HCT116 (cell line): Measurements from ENCODE around the gene S1PR3. TPM values are rescaled to one million over a fixed set of nuclear protein-coding genes. Genes with fewer than 3 reads are reported as not detected.

Experiments used
- ATAC-seq: fragments of 200-7000 bp; cut with Tn5 transposase; 2 replicates; pipeline ENCODE4 v1.9.1; 2020; ENCODE audit warnings: mild to moderate bottlenecking, moderate library complexity
- BruUV-seq: library from RNA; stranded (reverse); fragments of 400-500 nt; replicated peaks from 2 replicates; lab custom pipeline; 2021; lab: Mats Ljungman, UMichigan
- CTCF ChIA-PET: fragments of 300-600 bp; sonication (Branson Sonifier 250); formaldehyde crosslinking; loops from one replicate; lab custom pipeline; 2021; ENCODE audit warnings: antibody characterized with exemption; lab: Charles Lee
- POLR2A ChIA-PET: fragments of 300-600, 350-600 bp; sonication (Branson Sonifier 250); formaldehyde crosslinking; loops from one replicate; lab custom pipeline; 2021; ENCODE audit warnings: antibody characterized with exemption; lab: Charles Lee
- RAD21 ChIA-PET, 2 experiments: fragments of 300-600 bp; sonication (Branson Sonifier 250); formaldehyde crosslinking; loops; one replicate each; lab custom pipeline; 2023; ENCODE audit warnings: low total read pairs in 2 of 2; ENCODE audit not compliant: uncharacterized antibody in 2 of 2, unreplicated experiment in 2 of 2, low non-redundant PET in 1 of 2; lab: Charles Lee
- DNase-seq: peaks from one replicate; pipeline ENCODE4 v3.0.0-alpha.2; 2010; ENCODE audit warnings: low read depth, low spot score
- H2AFZ ChIP-seq: fragments of 200-600 bp; shearing (Covaris generic), sonication (generic); 2 replicates; pipeline ENCODE4 v1.6.1; 2017; ENCODE audit warnings: low read depth, mixed run types, mixed read lengths, antibody characterized with exemption, low read length; ENCODE audit not compliant: poor library complexity, severe bottlenecking
- H3K27ac ChIP-seq: 2 replicates; pipeline ENCODE4 v1.5.1; 2012; ENCODE audit warnings: low read depth, low read length
- H3K27me3 ChIP-seq: fragments of 200-600 bp; sonication (generic); 2 replicates; pipeline ENCODE4 v1.6.1; 2016; ENCODE audit warnings: mixed run types, low read length, mixed read lengths; ENCODE audit not compliant: insufficient read depth
- H3K36me3 ChIP-seq, 2 experiments: fragments of 200-500 bp in 1 of 2; fragments of 200-600 bp in 1 of 2; sonication (Bioruptor generic) in 1 of 2; sonication (generic) in 1 of 2; 2 replicates each; pipeline versions ENCODE4 v1.5.1 to v1.6.1; 2014 to 2016; ENCODE audit warnings: low read length in 2 of 2, inconsistent platforms in 1 of 2, mixed read lengths in 1 of 2, mixed run types in 1 of 2; ENCODE audit not compliant: insufficient read depth in 2 of 2, control insufficient read depth in 1 of 2
- H3K4me1 ChIP-seq, 2 experiments: fragments of 200-600 bp in 1 of 2; sonication (generic) in 1 of 2; 2 replicates each; pipeline versions ENCODE4 v1.5.1 to v1.6.1; 2012 to 2017; ENCODE audit warnings: low read length in 2 of 2, inconsistent platforms in 1 of 2, mild to moderate bottlenecking in 1 of 2, mixed read lengths in 1 of 2, mixed run types in 1 of 2, moderate library complexity in 1 of 2; ENCODE audit not compliant: insufficient read depth in 2 of 2, control insufficient read depth in 1 of 2
- H3K4me2 ChIP-seq: fragments of 200-600 bp; sonication (generic); 2 replicates; pipeline ENCODE4 v1.6.1; 2017; ENCODE audit warnings: mixed run types, low read length, mixed read lengths
- H3K4me3 ChIP-seq, 2 experiments: fragments of 200-600 bp in 1 of 2; sonication (generic) in 1 of 2; replicated peaks in 1 of 2; 2 replicates each; pipeline ENCODE4 v1.5.1; 2011 to 2016; ENCODE audit warnings: low read length in 2 of 2, control low read depth in 1 of 2, low read depth in 1 of 2, mild to moderate bottlenecking in 1 of 2, mixed read lengths in 1 of 2, mixed run types in 1 of 2
- H3K79me2 ChIP-seq: fragments of 200-600 bp; sonication (generic); 2 replicates; pipeline ENCODE4 v1.6.1; 2017; ENCODE audit warnings: mild to moderate bottlenecking, mixed run types, low read length, moderate library complexity, mixed read lengths; ENCODE audit not compliant: insufficient read depth
- H3K9ac ChIP-seq: fragments of 200-600 bp; sonication (generic); 2 replicates; pipeline ENCODE4 v1.6.1; 2016; ENCODE audit warnings: low read length, mixed read lengths
- H3K9me2 ChIP-seq: fragments of 200-600 bp; sonication (generic), shearing (Covaris generic); 2 replicates; pipeline ENCODE4 v1.6.1; 2017; ENCODE audit warnings: mixed run types, mild to moderate bottlenecking, moderate library complexity; ENCODE audit not compliant: insufficient read depth
- H3K9me3 ChIP-seq, 2 experiments: fragments of 200-500 bp in 1 of 2; fragments of 200-600 bp in 1 of 2; sonication (Bioruptor generic) in 1 of 2; sonication (generic) in 1 of 2; 2 replicates each; pipeline ENCODE4 v1.6.1; 2014 to 2017; ENCODE audit warnings: low read length in 2 of 2, mixed read lengths in 2 of 2, inconsistent platforms in 1 of 2, low read depth in 1 of 2, mild to moderate bottlenecking in 1 of 2, mixed run types in 1 of 2, moderate library complexity in 1 of 2; ENCODE audit not compliant: control insufficient read depth in 1 of 2, insufficient read depth in 1 of 2
- H4K20me1 ChIP-seq: fragments of 200-600 bp; sonication (generic), shearing (Covaris generic); 2 replicates; pipeline ENCODE4 v1.6.1; 2017; ENCODE audit warnings: mixed run types, mild to moderate bottlenecking, moderate library complexity; ENCODE audit not compliant: insufficient read depth
- ELF1 ChIP-seq: IDR thresholded peaks from 2 replicates; pipeline ENCODE4 v1.6.1; 2012; ENCODE audit warnings: low read depth, borderline replicate concordance
- MAX ChIP-seq: IDR thresholded peaks from 2 replicates; pipeline ENCODE4 v1.6.1; 2012
- REST ChIP-seq: IDR thresholded peaks from 2 replicates; pipeline ENCODE4 v1.6.1; 2012; ENCODE audit warnings: low read depth
- SIN3A ChIP-seq: IDR thresholded peaks from 2 replicates; pipeline ENCODE4 v1.6.1; 2012; ENCODE audit warnings: low read depth
- TCF7L2 ChIP-seq: IDR thresholded peaks from 2 replicates; pipeline ENCODE4 v1.7.0; 2011; ENCODE audit warnings: borderline replicate concordance, inconsistent platforms; ENCODE audit not compliant: insufficient read depth, insufficient read length; ENCODE audit errors: extremely low read depth
- YY1 ChIP-seq: IDR thresholded peaks from 2 replicates; pipeline ENCODE4 v1.6.1; 2011; ENCODE audit warnings: low read length, low read depth, moderate library complexity, mild to moderate bottlenecking; ENCODE audit not compliant: insufficient replicate concordance; ENCODE audit errors: extremely low read depth
- ZFX ChIP-seq: fragments of 450-650 bp; IDR thresholded peaks from 2 replicates; pipeline ENCODE4 v1.6.1; 2017
- intact Hi-C: fragments of 100-400 bp; cut with micrococcal nuclease; formaldehyde crosslinking; loops from 2 replicates; pipeline ENCODE4 v1.10.0; 2022
- total RNA-seq: library from RNA; stranded (reverse); gene quantifications from one replicate; pipeline ENCODE4 v1.2.1, GENCODE V29; 2021; ENCODE audit not compliant: unreplicated experiment

Gene S1PR3
- total RNA-seq, 1 experiment from 2014 or later = 0.07 TPM

GRCh38 chr9:88983865-88984542 is 7.3 kb upstream of the S1PR3 start:
- no TSS peak for BruUV-seq
- intact Hi-C loops = no loop called here
- no peak for ATAC-seq
- CTCF ChIA-PET = no interaction called here
- POLR2A ChIA-PET = no interaction called here
- H3K4me1 ChIP-seq = no peaks in the 10 kb centered on the region
- RAD21 ChIA-PET = no interaction called here
- no peaks in the 10 kb centered on the region for H3K9me2 ChIP-seq
- DNase-seq = no peak
- no peak overlapping the region for H3K4me2 ChIP-seq
- H3K79me2 ChIP-seq = no peaks in the 10 kb centered on the region
- no peaks in the 10 kb centered on the region for H3K36me3 ChIP-seq
- no peaks in the 10 kb centered on the region for H3K27me3 ChIP-seq
- TF ChIP-seq ZFX (no peak), YY1 (no peak), SIN3A (no peak), REST (no peak), TCF7L2 (no peak), ELF1 (no peak), MAX (no peak)
- no peaks in the 10 kb centered on the region for H4K20me1 ChIP-seq
- no peak overlapping the region for H2AFZ ChIP-seq
- no peak overlapping the region for H3K27ac ChIP-seq
- H3K9ac ChIP-seq = no peak overlapping the region
- H3K4me3 ChIP-seq = no peak overlapping the region
- H3K9me3 ChIP-seq = no peaks in the 10 kb centered on the region
